Measurements from ENCODE around the gene ADAMTS17.

- TF ChIP-seq YY1 (IDR thresholded peaks at IDR 0.05; ENCODE audit: extremely low read depth, insufficient replicate concordance, low read depth, low read length), result no peak
- TF ChIP-seq CTCF (IDR thresholded peaks at IDR 0.05 in 2 of 3, conservative IDR thresholded peaks at IDR 0.05 in 1 of 3; ENCODE audit: borderline replicate concordance in 1 of 3, insufficient read depth in 1 of 3, low read depth in 2 of 3, low read length in 2 of 3), result no peak
- no peak for TF ChIP-seq EZH2 (IDR thresholded peaks at IDR 0.05)
- no peak for TF ChIP-seq REST (IDR thresholded peaks at IDR 0.05; ENCODE audit: low read depth)
- no peak for TF ChIP-seq FOSL1 (IDR thresholded peaks at IDR 0.05; ENCODE audit: low read depth)
These were observed 411.1 kb downstream of the ADAMTS17 start for GRCh38 chr15:99930696-99931095.

Data from HCT116 (cell line).